Activated naive CD4-positive, alpha-beta T cell treated with Interleukin-2 at 50 U/mL for 16 hours (primary cell): ENCODE results near the gene ITGA7.

Source experiments
- DNase-seq: peaks from one replicate; pipeline ENCODE4 v3.0.0-alpha.2; 2020

The ITGA7 gene

DNA sequence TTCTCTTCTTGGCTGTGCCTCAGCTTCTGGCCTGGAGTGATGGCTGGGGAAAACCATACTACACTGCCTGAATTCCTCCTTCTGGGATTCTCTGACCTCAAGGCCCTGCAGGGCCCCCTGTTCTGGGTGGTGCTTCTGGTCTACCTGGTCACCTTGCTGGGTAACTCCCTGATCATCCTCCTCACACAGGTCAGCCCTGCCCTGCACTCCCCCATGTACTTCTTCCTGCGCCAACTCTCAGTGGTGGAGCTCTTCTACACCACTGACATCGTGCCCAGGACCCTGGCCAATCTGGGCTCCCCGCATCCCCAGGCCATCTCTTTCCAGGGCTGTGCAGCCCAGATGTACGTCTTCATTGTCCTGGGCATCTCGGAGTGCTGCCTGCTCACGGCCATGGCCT is 70.9 kb downstream of the ITGA7 start, which contains the start of gene OR10P1:
OR10P1 (plus strand) TSS at position 40 of the 400 bp plus-strand sequence; CDS start at position 40, 0 bp downstream.
- no peak for DNase-seq

DNA sequence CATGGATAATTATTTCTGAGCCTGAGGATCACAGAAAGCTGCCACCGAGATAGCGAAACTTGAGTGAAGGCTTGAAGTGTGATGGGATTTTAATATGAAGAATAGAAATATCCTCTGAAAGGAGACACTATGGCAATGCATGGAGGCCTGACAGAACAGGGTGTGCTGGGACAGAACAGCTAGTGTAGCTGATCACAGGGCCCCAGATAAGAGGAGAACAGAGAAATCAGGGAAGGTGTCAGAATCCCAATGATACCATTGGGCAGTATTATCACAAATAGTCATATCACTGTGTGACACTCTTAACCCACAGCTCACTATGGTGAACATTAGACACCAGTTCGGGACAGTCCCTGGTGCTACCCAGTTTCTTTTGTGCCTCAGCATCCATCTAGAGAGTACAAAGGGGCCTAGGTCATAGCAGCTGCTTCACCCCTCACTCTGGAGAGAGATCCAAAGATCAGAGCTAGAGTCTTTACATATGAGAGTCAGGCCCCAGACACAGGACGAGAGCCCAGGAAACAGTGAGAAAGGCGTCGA is 71.5 kb downstream of the ITGA7 start:
- no peak for DNase-seq
